Ishikawa (cell line): Measurements from ENCODE around the gene URB1.

Experiments
- EP300 ChIP-seq: IDR thresholded peaks from 2 replicates; pipeline ENCODE4 v1.6.1; 2012; ENCODE audit warnings: borderline replicate concordance
- MAX ChIP-seq: IDR thresholded peaks from 2 replicates; pipeline ENCODE4 v1.6.1; 2012
- RAD21 ChIP-seq: IDR thresholded peaks from 2 replicates; pipeline ENCODE4 v1.6.1; 2012; ENCODE audit warnings: low read depth
- REST ChIP-seq: IDR thresholded peaks from 2 replicates; pipeline ENCODE4 v1.6.1; 2012; ENCODE audit warnings: low read depth, mild to moderate bottlenecking
- TCF12 ChIP-seq: IDR thresholded peaks from 2 replicates; pipeline ENCODE4 v1.6.1; 2012; ENCODE audit warnings: low read depth
- USF1 ChIP-seq: IDR thresholded peaks from 2 replicates; pipeline ENCODE4 v1.6.1; 2012
- YY1 ChIP-seq: IDR thresholded peaks from 2 replicates; pipeline ENCODE4 v1.6.1; 2012; ENCODE audit warnings: low read depth

- no peak for TF ChIP-seq USF1
- no peak for TF ChIP-seq MAX
- TF ChIP-seq EP300, result no peak
- no peak for TF ChIP-seq RAD21
- TF ChIP-seq TCF12, result no peak
- no peak for TF ChIP-seq REST
- TF ChIP-seq YY1, result no peak
These were observed 71.3 kb downstream of the URB1 start for GRCh38 chr21:32321480-32321879.
